Activated CD8-positive, alpha-beta memory T cell treated with anti-CD3 and anti-CD28 coated beads, Interleukin-2, amount 50 U/mL, for 48 hours (primary cell): ENCODE data around the gene CYP11A1.

Experiments
- DNase-seq: peaks from one replicate; pipeline ENCODE4 v3.0.0-alpha.2; 2020

Gene CYP11A1

GRCh38 chr15:74367296-74367854, at the start of gene CYP11A1:
Gene CYP11A1, minus strand, starts transcription at chr15:74367646. Its CDS starts 61 bp downstream, at chr15:74367585.
- no peak for DNase-seq

DNA sequence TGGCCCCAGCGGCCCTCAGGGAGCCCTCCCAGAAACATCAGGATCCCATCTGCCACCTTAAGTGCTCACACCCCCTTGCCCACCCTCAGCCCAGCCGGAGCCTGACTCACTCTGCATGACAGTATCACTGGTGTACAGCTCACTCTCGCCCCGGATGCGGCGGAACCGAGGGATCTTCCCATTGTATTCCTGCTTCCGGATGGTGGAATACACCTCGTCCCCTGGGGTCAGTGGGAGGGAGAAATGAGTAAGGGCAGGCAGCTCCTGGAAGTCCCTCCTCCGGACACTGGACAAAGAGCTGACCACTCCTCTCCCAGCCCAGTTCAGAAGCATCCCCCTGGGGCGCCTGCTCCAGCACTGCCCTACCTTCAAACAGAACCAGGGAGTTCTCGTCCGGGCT, 49.8 kb upstream of the CYP11A1 start:
- DNase-seq: no peak

- DNase-seq: no peak
Observed at GRCh38 chr15:74415966-74416916, 48.8 kb upstream of the CYP11A1 start.

DNA sequence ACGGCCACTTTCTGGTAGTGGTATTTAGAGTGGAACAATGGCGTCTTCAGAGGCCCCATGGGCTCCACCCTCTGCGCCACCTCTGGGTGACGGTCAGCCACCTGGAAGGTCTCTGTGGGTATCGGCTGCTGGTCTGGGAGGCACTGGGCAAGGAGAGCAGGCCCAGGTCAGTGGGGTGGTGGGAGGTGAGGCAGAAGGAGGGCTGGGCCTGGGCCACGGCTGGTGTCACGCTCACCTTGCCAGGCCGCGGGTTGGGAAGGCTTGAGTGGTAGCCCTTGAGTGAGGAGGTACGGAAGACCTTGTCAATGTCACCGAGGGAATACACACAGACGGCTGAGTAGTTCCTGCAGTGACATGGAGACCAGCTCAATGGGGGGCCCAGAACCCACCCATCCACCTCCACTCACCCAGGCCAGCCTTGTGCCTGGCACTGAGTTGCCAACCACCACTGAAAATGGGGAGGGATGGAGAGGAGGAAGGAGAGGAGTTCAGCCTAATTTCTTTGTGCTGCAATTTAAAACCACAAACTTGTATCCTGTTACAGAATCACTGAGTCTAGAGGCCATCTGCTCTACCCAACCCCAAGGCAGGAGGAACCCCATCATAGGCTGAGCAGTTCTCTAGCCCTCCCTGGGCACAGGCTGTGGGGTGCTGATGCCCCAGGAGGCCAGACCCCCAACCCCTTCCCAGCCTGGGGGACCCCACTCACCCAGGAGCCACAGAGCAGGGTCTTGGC, 47.3 kb upstream of the CYP11A1 start:
- DNase-seq: no peak

DNA sequence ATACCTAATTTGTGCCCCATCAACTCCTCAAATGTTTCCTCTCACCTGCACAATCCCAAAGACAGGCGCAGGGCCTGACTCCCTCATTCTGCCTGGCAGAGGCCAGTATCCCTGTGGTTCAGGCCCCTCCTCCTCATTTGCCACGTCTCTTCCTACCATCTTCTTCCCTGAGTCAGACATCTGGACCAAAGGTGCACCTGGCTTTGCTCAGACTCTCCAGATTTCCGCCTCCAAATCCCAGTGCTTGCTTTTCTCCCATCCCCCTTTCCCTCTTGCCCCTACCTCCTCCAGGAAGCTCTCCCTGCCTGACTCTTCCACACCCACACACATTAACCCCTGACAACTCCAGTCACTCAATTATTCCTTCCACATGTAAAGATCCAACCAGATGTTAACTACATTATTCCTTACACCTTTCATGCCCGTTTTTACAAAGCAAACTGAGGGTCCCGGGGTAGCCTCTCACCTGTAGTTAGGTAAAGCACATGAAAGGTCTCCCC, 46.7 kb upstream of the CYP11A1 start:
- DNase-seq: no peak

- DNase-seq: no peak
Observed at GRCh38 chr15:74413350-74414080, 46.1 kb upstream of the CYP11A1 start.

GRCh38 chr15:74412159-74412558, 44.7 kb upstream of the CYP11A1 start:
- DNase-seq: no peak

- DNase-seq: no peak
Observed at GRCh38 chr15:74411686-74412085, 44.2 kb upstream of the CYP11A1 start.

GRCh38 chr15:74410502-74410901, 43.1 kb upstream of the CYP11A1 start:
- DNase-seq: no peak

DNA sequence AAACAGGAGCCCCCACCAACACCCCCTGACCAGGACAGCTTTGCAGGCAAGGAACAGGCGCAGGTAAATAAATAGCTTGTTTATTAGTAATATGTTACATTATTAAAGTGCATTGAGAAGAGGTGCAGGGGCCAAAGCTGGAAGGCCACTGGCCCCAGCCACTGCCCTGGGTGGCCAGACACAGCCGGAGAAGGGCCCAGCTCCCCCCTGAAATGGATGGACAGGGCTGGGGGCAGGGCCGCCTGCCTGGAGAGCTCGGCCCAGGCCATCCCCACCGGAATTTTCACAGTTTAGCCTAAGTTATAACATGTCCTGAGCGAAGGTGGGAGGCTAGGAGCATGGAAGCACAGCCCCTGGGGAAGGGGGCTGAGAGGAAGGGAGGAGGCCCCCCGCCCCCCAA, 41.8 kb upstream of the CYP11A1 start:
- no peak for DNase-seq

- DNase-seq: no peak
Observed at GRCh38 chr15:74408815-74409214, 41.4 kb upstream of the CYP11A1 start.

DNA sequence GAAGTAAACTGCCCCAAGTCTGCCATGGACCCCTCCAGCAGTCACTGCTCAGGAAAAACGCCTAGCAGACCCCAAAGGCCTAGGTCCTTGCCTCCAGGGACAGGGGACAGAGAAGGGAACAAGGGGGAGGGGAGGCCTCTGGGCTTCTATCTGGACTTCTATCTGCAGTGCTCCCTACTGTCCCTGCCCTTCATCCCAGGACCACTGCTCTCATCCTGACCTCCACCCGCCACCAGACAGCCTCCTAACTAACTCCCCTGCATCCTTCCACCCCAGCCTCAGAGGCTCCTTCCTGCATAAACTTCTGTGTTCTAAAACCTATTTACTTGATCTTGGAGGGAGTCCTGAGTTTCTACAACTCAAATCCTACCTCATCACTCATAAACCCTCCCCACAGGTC, 40.9 kb upstream of the CYP11A1 start:
- no peak for DNase-seq

DNA sequence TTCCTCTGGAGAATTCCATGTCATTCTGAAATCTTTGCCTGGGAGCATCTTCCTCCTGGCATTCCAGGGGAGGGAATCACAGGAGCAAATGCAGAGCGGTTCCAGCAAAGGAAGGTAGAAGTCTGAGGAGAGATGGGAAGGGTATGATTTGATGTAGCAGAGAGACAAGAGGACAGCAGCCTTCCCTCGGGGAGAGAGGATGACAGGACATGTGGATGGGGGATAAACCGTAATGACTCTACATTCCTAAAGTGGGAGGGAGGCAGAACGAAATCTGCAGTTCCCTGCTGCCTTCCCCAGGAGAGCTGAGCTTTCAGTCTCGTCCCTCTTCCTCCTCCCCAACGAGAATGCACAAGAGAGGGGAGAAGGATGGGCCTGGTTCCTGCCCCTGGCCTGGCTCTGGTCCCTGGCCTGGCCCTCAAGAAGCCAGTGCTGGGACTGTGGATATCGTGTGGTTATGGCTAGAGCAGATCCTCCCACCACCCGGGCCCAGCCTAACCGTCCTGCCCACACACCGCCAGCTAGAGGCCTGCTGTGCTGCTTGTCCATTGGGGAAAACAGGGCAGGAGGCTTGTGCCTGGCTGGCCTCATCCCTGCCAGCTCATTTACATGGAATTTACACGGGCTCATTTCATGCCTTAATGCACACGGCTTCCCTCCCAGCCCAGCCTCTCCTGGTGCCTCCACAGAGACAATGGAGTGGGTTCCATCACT, 39.7 kb upstream of the CYP11A1 start:
- DNase-seq: no peak

DNA sequence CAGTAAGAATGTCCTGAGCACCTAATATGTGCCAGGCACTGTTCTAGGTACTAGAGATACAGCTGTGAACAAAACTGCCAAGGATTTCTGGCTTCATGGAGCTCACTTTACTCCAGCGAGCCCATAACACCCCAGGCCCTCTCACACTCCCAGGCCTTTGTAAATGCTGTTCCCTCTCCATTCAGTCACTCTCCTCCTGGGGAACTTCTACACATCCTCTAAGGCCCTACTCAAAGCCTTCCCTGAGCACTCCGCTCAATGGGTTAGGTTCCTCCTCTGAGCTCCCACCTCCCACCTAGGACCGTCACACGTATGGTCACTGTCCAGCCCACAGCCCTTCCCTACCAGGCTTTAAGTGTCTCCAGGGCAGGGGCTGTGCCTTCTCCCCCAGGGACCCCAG, 39.1 kb upstream of the CYP11A1 start:
- no peak for DNase-seq

DNA sequence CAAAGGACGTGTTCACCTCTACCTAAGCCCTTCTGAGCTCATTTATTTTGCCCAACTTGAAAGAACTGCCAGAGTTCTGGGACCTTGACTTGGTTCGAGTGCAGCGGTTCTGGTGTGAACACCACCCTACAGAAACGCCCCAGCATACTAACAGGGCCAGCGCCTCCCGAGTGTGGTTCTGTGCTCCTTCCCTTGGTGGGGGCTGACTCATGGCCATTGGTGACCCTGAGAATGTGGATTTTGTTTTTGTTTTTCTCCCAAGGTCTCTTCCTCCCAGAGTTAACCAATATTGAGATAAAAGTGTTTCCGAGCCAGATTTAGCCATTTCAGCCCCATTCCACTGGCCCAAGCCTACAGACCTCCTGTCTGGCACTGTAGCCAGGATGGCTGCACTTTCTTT, 38.4 kb upstream of the CYP11A1 start:
- no peak for DNase-seq

- no peak for DNase-seq
Observed at GRCh38 chr15:74403991-74404563, 36.6 kb upstream of the CYP11A1 start.

GRCh38 chr15:74403588-74403919, 36.1 kb upstream of the CYP11A1 start:
- DNase-seq: no peak

GRCh38 chr15:74402873-74403587, 35.6 kb upstream of the CYP11A1 start:
- DNase-seq: peak; percentile 89

GRCh38 chr15:74402337-74402841, 34.9 kb upstream of the CYP11A1 start:
- no peak for DNase-seq

DNA sequence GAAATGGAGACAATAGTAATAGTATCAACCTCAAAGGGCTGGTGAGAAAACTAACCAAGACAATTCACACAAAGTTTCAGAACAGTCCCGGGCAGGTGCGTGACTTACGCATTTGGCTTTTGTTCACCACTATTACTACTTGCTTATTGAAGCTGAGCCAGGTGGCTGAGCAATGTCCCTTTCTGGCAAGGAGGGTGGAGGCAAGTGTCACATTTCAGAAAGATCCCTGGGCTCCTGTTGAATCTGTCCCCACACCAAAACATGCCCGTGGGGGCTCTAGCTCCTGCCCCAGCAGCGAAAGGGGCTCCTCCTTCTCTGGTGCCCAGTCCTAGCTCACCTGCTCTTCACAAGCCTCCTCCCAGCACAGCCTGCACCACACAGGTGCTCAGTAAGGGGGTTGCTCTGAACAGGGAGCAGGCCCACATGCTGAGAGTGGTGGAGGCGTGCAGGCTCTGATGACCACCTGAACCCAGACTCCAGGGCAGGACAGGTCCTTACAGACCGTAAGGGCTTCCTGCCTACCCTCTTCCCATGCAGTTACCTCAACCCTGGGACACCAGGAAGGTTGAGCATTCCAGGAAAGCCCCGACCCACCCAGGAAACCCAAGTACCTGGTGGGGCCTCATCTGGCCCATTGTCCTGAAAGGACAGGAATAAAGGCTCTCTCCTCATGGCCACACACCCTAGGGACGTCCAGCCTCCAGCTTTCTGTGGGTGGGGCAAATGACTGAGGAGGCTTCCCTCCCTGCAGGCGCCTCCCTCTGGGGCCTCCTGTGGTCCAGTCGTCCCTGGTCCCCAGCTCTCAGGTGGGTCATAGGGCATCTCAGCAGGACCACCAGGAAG, 33.7 kb upstream of the CYP11A1 start:
- peak; percentile 77 for DNase-seq
